ENCODE results near the gene GADD45B.
"Not testable (repeated sequence)": the region's sequence is repeated elsewhere in the genome, so short reads cannot be mapped to it uniquely, and the experiment has no call there.

GADD45B gene

DNA sequence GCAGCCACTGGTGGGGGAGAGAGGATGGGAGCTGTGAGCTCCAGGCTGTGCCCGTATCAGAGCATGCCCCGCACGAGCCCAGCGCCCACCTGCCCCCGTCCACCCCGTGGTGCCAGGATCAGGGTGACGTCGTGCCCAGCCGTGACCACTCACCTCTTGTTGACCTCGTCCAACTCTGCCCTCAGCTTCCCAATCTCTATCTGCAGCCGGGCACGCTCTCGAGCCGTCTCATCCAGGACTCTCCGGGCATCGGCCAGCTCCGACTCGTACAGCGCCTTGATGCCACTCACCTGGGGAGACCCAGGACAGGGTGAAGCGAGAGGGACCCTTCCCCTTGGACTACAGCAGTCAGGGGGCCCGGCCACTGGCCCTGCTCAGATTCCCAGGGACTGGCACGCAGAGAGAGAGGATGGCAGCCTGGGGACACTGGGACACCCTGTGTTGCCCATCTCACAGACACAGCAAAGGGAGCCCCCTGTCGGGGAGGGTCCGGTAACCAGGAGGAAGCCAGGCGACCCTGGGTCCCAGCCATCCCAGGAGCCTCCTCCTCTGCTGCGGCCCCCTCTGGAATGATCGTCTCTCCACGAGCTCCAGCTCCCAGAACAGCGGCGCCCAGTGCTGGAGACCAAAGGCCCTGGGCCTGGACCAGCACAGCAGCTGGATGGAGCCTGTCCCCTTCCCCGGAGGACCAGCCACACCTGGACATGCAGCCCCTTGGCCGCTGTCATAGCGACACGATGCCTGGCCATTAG, 31.5 kb upstream of the GADD45B start:
- no peak for DNase-seq (ENCODE audit: low spot score)

DNA sequence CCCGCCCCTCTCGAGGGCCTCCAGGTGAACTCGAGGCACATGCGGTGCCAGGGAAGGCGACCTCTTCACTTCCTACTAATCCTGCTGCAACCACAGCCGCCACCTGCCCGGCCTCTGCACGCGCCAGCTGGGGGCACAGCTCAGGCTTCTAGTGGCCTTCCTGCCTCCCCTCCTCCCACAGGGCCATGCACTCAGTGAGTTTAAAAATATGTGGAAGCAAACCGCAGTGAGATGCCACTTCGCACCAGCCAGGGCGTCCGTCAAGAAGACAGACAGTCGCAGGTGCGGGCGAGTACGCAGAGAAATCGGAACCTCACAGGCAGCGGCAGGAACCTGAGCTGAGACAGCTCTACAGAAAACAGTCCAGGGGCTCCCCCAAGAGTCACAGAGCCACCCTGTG, 29.5 kb upstream of the GADD45B start:
- DNase-seq (ENCODE audit: low spot score): peak; percentile 89

DNA sequence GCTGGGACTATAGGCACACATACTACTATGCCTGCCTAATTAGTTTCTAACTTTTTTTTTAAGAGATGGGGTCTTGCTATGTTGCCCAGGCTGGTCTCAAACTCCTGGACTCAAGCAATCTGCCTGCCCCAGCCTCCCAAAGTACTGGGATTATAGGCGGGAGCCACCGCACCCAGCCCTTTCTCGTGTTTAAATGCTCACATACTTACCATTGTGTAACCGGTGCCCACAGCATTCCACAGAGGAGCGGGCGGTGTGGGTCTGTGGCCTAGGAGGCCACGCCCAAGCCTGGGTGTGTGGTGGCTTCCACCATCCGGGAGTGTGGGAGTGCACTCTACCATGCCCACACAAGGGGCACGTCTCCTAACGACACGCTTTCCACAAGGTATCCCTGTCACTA, 26.9 kb upstream of the GADD45B start:
- no peak for DNase-seq (ENCODE audit: low spot score)

DNA sequence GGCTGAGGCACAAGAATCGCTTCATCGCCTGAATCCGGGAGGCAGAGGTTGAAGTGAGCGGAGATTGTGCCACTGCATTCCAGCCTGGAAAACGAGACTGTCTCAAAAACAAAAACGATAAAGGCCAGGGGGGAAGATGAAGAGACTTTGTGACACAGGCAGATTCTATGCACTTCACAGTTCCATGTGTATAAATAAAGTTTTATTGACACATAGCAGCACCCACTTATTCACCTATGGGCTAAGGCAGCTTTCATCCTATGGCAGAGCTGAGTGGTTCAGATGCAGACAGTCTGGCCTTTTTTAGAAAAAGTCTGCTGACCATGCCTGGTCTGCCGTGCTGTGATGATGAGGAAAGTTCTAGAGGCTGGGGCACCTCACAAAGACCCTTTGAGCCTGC, 24.8 kb upstream of the GADD45B start:
- peak; percentile 27 for DNase-seq (ENCODE audit: low spot score)

DNA sequence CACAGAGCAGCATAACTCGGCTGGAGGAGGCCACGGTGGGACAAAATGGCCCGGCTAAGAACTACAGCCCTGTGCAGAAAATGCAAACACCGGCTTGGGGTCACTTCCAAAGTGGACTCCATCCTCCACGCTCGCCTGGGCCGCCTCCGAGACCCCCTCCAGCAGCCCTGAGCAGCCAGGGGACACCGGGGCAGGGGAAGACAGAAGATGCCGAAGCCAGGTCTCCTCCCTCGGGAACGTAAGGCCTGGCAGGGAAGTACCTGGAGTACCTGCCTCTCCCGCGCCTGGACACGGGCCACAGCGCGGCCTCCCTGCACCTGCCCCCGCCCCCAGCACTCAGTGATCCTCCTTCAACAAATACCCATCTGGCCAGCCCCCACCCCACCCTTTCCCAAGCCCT, 24.2 kb upstream of the GADD45B start:
- no peak for DNase-seq (ENCODE audit: low spot score)

DNA sequence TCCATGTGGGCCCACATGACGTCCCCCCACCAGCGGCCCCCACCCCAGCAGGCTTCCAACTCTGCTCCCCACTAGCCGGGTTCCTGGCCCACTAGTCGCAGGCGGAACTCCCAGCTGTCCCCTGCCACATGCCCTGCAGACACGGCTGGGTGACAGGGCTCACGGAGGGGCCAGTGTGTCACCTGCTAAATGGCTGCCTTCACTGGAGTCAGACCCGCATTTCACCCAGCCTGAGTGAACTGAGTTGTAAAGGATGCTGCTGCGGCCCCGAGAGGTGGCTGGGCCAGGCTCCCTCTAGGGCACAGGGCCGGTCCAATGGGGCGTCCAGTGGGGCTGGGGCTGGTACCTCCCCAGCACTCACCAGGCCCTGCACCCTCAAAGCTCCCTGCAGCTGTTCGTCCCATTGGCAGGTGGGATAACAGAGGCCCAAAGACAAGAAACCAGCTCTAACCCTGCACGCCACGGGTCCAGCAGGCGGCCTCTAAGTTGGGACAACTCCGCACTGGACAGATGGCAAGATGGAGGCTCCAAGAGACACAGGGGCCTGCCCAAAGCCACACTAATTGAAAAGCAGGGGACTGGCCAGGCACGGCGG, 22.4 kb upstream of the GADD45B start:
- DNase-seq (ENCODE audit: low spot score): no peak

DNA sequence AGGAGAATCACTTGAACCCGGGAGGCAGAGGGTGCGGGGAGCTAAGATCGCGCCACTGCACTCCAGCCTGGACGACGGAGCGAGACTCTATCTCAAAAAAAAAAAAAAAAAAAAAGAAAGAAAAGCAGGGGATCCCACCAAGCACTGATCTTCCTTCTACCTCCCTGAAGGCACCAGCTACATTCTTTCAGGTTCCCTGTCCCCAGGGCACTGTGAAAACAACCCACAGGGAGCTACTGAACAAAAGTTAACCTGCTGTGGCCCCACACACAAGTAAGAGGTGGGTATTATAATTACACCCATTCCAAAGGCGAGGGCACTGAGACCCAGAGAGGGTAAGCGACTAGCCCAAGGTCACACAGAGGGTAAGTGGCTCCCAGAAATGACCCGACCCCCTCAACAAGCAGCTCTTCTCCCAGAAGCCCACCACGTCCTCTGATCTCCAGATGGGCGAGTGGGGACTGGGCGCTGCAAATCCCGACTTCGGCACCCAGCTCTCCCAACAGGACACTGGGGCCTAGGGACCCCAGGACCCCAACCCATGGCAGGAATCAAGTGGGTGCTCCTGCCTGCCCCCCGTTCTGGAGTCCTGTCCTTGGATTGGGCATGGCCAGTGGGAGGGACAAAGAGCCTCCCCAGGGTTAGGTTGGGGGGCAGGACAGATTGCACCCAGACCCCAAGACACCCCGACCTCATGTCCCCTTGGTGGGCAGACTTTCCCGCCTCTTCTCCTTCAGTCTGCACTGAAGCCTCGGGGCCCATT, 21.5 kb upstream of the GADD45B start:
- DNase-seq (ENCODE audit: low spot score): no peak

DNA sequence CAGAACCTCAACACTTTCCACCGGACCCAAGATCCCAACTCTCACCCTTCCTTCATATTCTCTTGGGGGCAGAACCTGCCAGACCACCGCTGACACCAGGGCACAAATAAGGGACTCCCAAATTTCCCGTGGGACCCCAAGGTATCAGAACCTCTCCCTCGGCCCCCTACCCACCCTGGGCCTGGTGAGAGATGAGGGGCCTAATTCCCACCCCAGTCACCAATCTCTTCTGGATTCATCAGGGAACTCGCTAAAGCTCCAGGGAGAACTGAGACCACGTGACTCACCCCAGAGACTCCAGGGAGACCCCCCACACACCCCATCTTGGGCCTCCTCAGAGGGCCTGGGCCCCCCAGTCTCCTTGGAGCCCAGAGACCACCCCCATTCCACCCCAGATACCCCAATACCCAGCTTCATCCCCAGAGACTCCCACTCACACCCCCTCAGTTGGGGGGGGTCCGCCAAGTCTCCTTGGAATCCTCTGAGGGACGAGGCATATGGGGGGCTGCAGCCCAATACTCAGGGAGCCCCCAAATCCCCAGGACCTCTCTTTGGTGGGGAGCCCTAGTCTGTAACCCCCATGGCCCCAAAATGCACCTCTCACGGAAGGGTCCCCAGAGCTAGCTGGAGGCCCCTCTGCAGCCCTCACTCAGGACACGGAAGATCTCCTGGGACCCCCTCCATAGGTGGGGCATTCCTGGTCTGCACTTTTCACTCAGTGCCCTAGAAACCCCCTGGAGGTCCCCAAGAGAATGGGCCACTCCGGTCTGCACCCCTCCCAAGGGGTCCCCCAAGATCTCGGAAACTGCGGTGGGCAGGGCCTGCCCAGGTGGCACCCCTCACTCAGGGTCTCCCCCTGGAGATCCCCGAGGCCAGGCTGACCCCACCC, 20.7 kb upstream of the GADD45B start:
- DNase-seq (ENCODE audit: low spot score): no peak

DNA sequence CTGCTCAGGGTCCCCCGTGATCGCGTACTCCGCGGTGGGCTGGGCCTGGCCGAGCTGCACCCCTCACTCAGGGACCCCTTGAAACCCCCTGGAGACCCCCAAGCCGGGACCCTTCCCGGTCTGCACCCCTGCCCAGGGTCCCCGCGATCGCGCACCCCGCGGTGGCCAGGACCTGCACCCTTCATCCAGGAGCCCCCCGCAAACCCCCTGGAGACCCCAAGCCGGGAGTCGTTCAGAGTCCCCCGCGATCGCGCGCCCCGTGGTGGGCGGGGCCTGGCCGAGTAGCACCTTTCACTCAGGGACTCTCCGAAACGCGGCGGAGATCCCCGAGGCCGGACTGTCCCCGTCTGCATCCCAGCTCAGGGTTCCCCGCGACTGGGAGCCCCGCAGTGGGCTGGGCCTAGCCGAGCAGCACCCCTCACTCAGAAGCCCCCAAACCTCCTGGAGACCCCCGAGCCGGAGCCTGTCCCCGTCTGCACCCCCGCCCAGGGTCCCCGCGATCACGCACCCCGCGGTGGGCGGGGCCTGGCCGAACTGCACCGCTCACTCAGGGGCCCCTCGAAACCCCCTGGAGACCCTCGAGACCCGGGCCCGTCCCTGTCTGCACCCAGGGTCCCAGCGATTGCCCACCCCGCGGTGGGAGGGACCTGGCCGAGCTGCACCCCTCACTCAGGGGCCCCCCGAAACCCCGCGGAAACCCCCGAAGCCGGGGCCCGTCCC, 19.9 kb upstream of the GADD45B start:
- DNase-seq (ENCODE audit: low spot score): peak; percentile 51

DNA sequence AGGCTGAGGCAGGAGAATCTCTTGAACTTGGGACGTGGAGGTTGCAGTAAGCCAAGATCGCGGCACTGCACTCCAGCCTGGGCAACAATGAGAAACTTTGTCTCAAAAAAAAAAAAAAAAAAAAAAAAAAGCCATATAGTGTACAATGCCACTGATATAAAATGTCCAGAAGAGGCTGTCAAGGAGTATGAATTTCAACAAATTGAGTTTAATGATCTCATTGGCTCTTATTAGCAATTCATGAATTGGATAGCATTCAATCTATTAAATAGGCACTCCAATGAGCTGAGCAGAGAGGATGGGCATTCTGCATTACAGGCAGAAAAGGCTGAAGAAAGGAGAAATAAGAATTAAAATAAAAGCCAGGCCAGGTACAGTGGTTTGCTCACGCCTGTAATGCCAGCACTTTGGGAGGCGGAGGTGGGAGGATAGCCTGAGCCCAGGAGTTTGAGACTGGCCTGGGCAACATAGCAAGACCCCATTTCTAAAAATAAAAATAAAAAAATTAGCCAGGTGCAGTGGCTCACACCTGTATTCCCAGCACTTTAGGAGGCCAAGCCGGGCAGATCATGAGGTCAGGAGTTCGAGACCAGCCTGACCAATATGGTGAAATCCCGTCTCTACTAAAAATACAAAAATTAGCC, 18.4 kb upstream of the GADD45B start:
- DNase-seq (ENCODE audit: low spot score): no peak

DNA sequence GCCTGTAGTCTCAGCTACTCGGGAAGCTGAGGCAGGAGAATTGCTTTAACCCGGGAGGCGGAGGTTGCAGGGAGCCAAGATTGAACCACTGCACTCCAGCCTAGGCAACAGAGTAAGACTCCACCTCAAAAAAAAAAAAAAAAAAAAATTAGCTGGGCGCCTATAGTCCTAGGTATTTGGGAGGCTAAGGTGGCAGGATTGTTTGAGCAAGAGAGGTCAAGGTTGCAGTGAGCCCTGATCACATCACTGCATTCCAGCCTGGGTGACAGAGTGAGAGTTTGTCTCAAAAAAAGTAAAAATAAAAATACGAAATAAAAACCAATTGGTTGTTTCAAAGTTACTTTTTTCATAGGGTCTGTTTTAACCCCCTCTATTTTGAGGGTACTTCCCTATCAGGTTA, 17.9 kb upstream of the GADD45B start:
- no peak for DNase-seq (ENCODE audit: low spot score)

DNA sequence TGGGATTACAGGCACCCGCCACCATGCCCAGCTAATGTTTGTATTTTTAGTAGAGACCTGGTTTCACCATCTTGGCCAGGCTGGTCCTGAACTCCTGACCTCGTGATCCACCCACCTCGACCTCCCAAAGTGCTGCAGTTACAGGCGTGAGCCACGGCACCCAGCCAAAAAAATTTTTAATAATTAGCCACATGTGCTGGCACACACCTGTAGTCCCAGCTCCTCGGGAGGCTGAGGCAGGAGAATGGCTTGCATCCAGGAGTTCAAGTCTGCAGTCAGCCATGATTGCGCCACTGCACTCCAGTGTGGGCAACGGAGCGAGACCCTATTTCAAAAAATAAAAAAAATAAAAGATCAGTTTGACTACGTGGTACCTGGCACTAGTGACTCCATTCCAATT, 17.2 kb upstream of the GADD45B start:
- DNase-seq (ENCODE audit: low spot score): not testable (repeated sequence)

DNA sequence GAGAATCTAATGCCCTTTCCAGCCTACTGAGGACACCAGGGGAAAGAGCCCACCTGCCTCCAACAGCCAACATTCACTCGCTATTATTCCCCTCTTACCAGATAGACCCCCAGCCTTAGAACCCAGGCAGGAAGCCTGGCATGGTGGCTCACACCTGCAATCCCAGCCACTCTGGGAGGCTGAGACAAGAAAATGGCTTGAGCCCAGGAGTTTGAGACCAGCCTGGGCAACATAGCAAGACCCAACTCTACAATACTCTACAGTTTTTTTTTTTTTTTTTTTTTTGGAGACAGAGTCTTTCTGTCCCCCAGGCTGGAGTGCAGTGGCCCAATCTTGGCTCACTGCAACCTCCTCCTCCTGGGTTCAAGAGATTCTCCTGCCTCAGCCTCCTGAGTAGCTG, 15.7 kb upstream of the GADD45B start:
- DNase-seq (ENCODE audit: low spot score): no peak

DNA sequence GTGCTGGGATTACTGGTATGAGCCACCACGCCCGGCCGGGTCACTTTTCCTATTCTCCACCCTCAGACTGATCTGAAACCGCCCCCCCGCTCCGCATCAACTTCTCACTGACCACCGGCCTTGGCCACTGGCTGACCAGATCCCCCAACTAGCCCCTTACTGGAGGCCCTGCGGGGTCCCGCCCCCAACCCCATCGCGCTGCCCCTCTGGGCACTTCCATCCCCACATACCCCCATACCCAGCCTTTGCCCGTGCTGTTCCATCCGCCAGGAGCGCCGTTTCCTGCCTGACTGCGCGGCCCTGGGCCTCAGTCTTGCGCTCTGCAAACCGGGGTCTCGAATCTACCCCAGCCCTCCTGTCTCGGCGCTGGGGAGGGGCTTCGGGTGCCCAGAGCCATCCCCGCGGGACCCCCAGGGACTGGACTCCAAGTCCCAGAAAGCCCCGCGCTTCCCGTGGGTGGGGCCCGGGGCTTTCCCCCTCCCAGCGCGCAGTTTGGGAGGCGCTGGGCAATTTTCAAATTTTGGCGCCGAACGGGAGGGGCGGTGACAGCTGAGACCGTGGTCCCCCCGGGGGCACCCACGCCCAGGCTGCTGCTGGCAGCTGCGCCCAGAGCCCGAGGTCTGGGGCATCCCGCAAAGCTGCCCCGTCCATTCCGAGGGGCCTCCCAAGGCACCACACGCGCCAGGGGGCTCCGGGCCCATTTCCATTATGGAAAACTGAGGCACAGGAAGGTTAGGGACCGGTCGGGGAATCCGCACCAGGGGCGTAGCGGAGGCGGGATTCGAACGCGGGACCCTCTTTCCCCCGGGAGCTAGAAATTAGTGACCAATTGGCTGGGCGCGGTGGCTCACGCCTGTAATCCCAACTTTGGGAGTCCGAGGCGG, 13.9 kb upstream of the GADD45B start:
- DNase-seq (ENCODE audit: low spot score): peak; percentile 65

DNA sequence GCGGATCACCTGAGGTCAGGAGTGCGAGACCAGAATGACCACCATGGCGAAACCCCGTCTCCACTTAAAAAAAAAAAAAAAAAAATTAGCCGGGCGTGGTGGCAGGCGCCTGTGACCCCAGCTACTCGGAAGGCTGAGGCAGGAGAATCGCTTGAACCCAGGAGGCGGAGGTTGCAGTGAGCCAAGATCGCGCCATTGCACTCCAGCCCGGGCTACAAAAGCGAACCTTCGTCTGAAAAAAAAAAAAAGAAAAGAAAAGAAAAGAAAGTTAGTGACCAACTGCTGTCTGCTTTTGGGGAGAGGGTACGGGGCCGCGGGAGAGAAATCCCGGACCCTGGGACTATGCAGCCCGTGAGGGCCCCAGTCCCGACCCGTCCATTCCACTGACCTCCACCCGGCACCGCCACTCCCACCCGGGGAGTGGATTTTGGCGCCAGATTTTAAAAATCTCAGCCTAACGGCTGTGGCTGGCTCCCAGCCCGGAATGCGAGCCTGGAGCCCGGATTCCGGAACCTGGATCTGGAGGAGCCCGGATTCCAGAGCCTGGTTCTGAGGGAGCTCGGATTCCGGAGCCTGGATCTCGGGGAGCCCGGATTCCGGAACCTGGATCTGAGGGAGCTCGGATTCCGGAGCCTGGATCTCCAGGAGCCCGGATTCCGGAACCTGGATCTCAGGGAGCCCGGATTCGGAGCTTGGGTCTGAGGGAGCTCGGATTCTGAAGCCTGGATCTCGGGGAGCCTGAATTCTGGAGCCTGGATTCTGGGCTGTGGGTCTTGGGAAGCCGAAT, 13.1 kb upstream of the GADD45B start:
- DNase-seq (ENCODE audit: low spot score): no peak

DNA sequence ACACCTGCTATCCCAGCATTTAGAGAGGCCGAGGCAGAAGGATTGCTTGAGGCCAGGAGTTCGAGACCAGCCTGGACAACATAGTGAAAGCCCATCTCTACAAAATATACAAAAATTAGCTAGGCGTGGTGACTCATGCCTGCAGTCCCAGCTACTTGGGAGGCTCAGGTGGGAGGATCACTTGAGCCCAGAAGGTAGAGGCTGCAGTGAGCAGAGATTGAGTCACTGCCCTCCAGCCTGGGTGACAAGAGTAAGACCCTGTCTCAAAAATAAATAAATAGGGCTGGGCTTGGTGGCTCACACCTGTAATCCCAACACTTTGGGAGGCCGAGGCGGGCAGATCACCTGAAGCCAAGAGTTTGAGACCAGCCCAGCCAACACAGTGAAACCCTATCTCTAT, 12.2 kb upstream of the GADD45B start:
- DNase-seq (ENCODE audit: low spot score): not testable (repeated sequence)

DNA sequence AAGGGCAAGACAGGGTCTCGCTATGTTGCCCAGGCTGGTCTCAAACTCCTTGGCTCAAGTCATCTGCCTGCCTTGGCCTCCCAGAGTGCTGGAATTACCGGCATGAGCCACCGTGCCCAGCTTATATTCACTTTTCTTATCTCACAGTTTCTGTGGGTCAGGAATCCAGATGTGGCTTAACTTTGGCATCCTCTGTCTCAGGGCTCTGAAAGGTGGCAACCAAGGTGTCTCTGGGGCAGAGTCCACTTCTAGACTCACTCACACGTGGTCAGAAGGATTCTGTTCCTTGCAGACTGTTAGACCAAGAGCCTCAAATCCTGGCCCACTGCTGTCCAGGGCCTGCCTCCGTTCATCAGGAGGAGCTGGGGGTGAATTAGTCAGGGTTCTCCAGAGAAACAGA, 11.5 kb upstream of the GADD45B start:
- no peak for DNase-seq (ENCODE audit: low spot score)

DNA sequence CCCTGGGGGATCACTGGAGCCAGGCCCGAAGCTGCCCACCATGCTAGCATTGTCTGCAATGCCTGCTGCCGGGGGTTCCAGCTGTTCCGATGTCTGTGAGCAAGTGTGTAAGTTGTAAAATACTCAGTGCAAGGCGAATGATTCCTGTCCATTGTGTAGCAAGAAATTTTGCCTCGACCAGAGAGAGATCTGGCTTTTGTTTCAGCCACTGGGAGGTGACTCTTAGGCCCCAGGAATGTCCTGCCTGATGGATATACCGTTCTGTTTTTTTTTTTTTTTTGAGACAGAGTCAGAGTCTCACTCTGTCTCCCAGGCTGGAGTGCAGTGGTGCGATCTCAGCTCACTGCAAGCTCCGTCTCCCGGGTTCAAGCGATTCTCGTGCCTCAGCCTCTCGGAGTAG, 7.3 kb upstream of the GADD45B start:
- no peak for DNase-seq (ENCODE audit: low spot score)
